ENCODE measurements around the gene HIRIP3. TPM values are rescaled to one million over a fixed set of nuclear protein-coding genes. Genes with fewer than 3 reads are reported as not detected.
"Not testable (repeated sequence)": the region's sequence is repeated elsewhere in the genome, so short reads cannot be mapped to it uniquely, and the experiment has no call there.

Gene HIRIP3
- total and polyA plus RNA-seq, 2 of the 4 experiments (the other 2 are of a cell fraction): 5.0 to 10.5 TPM

DNA sequence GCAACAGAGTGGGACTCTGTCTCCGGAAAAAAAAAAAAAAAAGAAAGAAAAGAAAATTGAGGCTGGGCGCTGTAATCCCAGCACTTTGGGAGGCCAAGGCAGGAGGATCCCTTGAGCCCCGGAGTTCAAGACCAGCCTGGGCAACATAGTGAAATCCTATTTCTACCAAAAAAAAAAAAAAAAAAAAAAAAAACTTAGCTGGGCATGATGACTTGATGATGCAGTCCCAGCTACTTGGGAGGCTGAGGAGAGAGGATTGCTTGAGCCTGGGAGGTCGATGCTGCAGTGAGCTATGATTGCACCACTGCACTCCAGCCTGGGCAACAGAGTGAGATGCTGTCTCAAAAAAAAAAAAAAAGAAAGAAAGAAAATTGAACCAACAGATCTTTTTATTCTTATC, 22.5 kb upstream of the HIRIP3 start:
- H2BK5ac ChIP-seq (ENCODE audit: low read depth, low read length, poor library complexity, severe bottlenecking); H3K9ac ChIP-seq (ENCODE audit: low read depth, low read length); H3K4ac ChIP-seq (ENCODE audit: low read depth, low read length); H4K5ac ChIP-seq (ENCODE audit: low read depth, low read length); H3K9me3 ChIP-seq (ENCODE audit: control insufficient read depth, insufficient read depth, low read length); BruUV-seq (replicated peaks); H3K79me1 ChIP-seq (ENCODE audit: low read depth in 1 of 2, low read length in 2 of 2); H3K23ac ChIP-seq (ENCODE audit: low read depth, low read length); H3K4me2 ChIP-seq (ENCODE audit: low read depth, low read length); DNase-seq; H2AK9ac ChIP-seq (replicated peaks; ENCODE audit: low read depth, low read length, poor library complexity); H3K27me3 ChIP-seq (ENCODE audit: control insufficient read depth, insufficient read depth, low read length); H3K36me3 ChIP-seq (ENCODE audit: control insufficient read depth, insufficient read depth, low read length); in situ Hi-C loops (cut with MboI; ENCODE audit: low sequenced_read_pairs); dilution Hi-C loops (cut with HindIII; ENCODE audit: low sequenced_read_pairs, unreplicated experiment); H3K27ac ChIP-seq (ENCODE audit: insufficient read depth, low read length); H4K20me1 ChIP-seq (ENCODE audit: insufficient read depth, low read length); H3K56ac ChIP-seq (ENCODE audit: extremely low read depth, insufficient read depth, low read length); H2AK5ac ChIP-seq (ENCODE audit: low read depth, low read length); H2BK120ac ChIP-seq (ENCODE audit: low read depth, low read length); ATAC-seq (ENCODE audit: low read depth); intact Hi-C loops (cut with micrococcal nuclease); H4K91ac ChIP-seq (ENCODE audit: insufficient read depth, low read depth, low read length); H3K18ac ChIP-seq (ENCODE audit: low read depth, low read length); H2AFZ ChIP-seq (replicated peaks; ENCODE audit: low read length, poor library complexity); H3K4me1 ChIP-seq (ENCODE audit: control insufficient read depth, insufficient read depth, low read length); H3K14ac ChIP-seq (replicated peaks; ENCODE audit: low read depth, low read length); H4K8ac ChIP-seq (ENCODE audit: low read depth in 2 of 2, low read length in 2 of 2); H3K9me1 ChIP-seq (ENCODE audit: insufficient read depth, low read length); H2BK15ac ChIP-seq (ENCODE audit: low read depth, low read length); H2BK20ac ChIP-seq (ENCODE audit: low read depth, low read length); H3K4me3 ChIP-seq (ENCODE audit: insufficient read depth, low read depth, low read length); CTCF ChIA-PET: not testable (repeated sequence)
- POLR2A ChIA-PET (ENCODE audit: unreplicated experiment): interaction anchor here (0.6 kb wide), 1 partner anchor 14 kb away, joined by 5 read pairs; no protein-coding TSS in a partner anchor
- no CpG with 5 or more reads among the region's 4 CpGs for WGBS, 2 experiments (ENCODE audit: extremely low coverage in 2 of 2, insufficient read length in 1 of 2)
